Fibroblast of lung (primary cell): ENCODE results near the gene SLC7A4.

Experiments
- EZH2 ChIP-seq: IDR thresholded peaks from 2 replicates; pipeline ENCODE4 v1.5.1; 2012; ENCODE audit warnings: low read length, control low read depth, mild to moderate bottlenecking; ENCODE audit errors: missing control alignments
- TF ChIP-seq, protein P1 (sequence below), 2 donors: IDR thresholded peaks in 1 of 2; conservative IDR thresholded peaks in 1 of 2; 1 replicate in 1 of 2; 2 replicates in 1 of 2; pipeline ENCODE4 v1.5.1; 2011 to 2012; ENCODE audit warnings: low read length in 2 of 2, control low read depth in 1 of 2, inconsistent platforms in 1 of 2, low read depth in 1 of 2, mild to moderate bottlenecking in 1 of 2

DNA sequence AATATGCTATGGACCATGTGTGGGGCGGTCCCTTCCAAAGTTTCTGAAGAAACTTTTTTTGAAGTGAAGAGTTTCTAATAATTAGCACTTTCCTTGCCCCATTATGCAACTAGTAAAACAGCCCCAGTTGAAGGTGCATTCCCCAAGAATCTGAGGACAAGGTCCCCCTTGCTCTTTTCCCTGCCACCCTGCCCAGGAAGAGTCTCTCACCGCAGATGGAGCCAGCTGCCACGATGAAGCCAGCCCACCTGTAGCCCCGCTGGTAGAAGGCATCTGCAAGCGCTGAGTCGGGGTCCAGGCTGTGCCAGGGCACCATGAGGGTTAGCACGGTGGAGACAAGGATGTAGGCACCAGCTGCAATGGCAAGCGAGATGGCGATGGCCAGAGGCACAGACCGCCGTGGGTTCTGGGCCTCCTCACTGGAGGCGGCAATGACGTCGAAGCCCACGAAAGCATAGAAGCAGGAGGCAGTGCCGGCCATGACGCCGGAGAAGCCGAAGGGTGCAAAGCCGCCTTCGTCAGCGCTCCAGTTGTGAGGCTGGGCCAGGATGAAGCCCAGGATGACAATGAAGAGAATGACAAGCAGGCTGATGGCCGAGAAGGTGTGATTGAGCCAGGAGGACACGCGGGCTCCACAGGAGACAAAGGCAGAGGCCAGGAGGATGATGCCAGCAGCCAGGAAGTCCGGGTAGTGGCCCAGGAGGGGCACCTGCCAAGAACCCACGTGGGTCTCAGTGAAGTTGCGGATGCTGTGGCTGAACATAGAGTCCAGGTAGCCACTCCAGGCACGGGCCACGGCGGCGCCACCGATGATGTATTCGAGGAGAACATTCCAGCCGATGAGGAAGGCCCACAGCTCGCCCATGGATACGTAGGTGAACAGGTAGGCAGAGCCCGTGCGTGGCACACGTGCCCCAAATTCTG is 1.5 kb downstream of the SLC7A4 start:
- TF ChIP-seq, protein P1, sequence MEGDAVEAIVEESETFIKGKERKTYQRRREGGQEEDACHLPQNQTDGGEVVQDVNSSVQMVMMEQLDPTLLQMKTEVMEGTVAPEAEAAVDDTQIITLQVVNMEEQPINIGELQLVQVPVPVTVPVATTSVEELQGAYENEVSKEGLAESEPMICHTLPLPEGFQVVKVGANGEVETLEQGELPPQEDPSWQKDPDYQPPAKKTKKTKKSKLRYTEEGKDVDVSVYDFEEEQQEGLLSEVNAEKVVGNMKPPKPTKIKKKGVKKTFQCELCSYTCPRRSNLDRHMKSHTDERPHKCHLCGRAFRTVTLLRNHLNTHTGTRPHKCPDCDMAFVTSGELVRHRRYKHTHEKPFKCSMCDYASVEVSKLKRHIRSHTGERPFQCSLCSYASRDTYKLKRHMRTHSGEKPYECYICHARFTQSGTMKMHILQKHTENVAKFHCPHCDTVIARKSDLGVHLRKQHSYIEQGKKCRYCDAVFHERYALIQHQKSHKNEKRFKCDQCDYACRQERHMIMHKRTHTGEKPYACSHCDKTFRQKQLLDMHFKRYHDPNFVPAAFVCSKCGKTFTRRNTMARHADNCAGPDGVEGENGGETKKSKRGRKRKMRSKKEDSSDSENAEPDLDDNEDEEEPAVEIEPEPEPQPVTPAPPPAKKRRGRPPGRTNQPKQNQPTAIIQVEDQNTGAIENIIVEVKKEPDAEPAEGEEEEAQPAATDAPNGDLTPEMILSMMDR (conservative IDR thresholded peaks at IDR 0.05 in 1 of 2, IDR thresholded peaks at IDR 0.05 in 1 of 2; ENCODE audit: low read depth in 1 of 2, low read length in 2 of 2) = no peak
- TF ChIP-seq EZH2 = no peak
